Osteoblast (primary cell): Measurements from ENCODE around the gene DGKI. TPM values are rescaled to one million over a fixed set of nuclear protein-coding genes. Genes with fewer than 3 reads are reported as not detected.

Source experiments
- DNase-seq: peaks from one replicate; pipeline ENCODE4 v3.0.0; 2011; ENCODE audit warnings: low spot score, mixed read lengths; ENCODE audit not compliant: insufficient read length; ENCODE audit errors: missing footprints
- H2AFZ ChIP-seq: 2 replicates; pipeline ENCODE4 v1.6.0; 2011; ENCODE audit warnings: mild to moderate bottlenecking, low read length
- H3K27ac ChIP-seq: 2 replicates; pipeline ENCODE4 v1.5.1; 2011; ENCODE audit warnings: mild to moderate bottlenecking, low read depth, low read length, moderate library complexity
- H3K27me3 ChIP-seq: 2 replicates; pipeline ENCODE4 v1.6.0; 2012; ENCODE audit warnings: mild to moderate bottlenecking, control low read depth, inconsistent platforms, low read length, moderate library complexity; ENCODE audit not compliant: insufficient read depth
- H3K36me3 ChIP-seq: 2 replicates; pipeline ENCODE4 v1.5.1; 2011; ENCODE audit warnings: mild to moderate bottlenecking, low read length, control low read depth, moderate library complexity; ENCODE audit not compliant: insufficient read depth
- H3K4me1 ChIP-seq: 2 replicates; pipeline ENCODE4 v1.5.1; 2011; ENCODE audit warnings: mild to moderate bottlenecking, low read length, control low read depth, moderate library complexity; ENCODE audit not compliant: insufficient read depth
- H3K4me2 ChIP-seq: 2 replicates; pipeline ENCODE4 v1.6.0; 2011; ENCODE audit warnings: mild to moderate bottlenecking, low read length; ENCODE audit not compliant: insufficient read depth
- H3K4me3 ChIP-seq: fragments of 200-600 bp; sonication (generic); 3 replicates; pipeline ENCODE4 v1.5.1; 2012; ENCODE audit warnings: mild to moderate bottlenecking, low read length, inconsistent platforms; ENCODE audit not compliant: insufficient read depth
- H3K79me2 ChIP-seq: 2 replicates; pipeline ENCODE4 v1.6.0; 2012; ENCODE audit warnings: mild to moderate bottlenecking, low read length, control low read depth, inconsistent platforms; ENCODE audit not compliant: insufficient read depth
- H3K9me3 ChIP-seq: 2 replicates; pipeline ENCODE4 v1.5.1; 2011; ENCODE audit warnings: low read depth, low read length, control low read depth
- H4K20me1 ChIP-seq: 2 replicates; pipeline ENCODE4 v1.6.0; 2012; ENCODE audit warnings: mild to moderate bottlenecking, low read length, control low read depth; ENCODE audit not compliant: insufficient read depth
- total RNA-seq: library from RNA; depleted of rRNA; stranded (reverse); fragments of >200 nt; gene quantifications from 2 replicates; pipeline ENCODE4 v1.2.3, GENCODE V29; 2012
- TF ChIP-seq, protein P1 (sequence below): IDR thresholded peaks from 2 replicates; pipeline ENCODE4 v1.5.1; 2011; ENCODE audit warnings: mild to moderate bottlenecking, low read depth, low read length, moderate library complexity; ENCODE audit errors: extremely low read depth

DGKI gene
- total RNA-seq, 1 donor, result 19.2 TPM

DNA sequence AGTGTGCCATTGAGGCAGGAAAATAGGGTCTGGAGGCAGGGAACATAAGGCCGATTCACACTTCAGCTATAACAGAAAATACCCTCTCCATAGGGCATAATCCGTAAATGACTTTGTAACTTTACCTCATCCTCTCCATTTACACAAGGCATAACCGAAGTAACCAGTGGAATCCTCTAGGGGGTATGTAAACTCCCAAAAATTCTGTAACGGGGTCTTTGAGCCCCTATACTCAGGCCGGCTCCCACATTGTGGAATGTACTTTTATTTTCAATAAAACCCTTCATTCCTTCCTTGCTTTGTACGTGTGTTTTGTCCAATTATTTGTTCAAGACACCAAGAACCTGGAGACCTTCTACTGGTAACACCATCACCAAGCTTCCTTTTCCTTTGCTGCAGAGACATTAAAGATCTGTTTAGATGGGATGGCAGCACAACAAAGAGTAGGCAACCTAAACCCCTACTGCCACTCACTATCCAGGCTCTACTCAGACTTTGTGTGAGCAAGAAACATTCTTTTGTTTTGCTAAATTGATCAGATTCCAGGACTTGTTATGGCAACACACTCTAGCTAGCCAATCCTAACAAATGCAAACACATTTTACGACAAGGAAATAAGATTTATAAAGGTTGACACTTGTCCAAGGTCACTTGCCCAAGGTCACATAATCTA, 99.3 kb downstream of the DGKI start:
- TF ChIP-seq, protein P1, sequence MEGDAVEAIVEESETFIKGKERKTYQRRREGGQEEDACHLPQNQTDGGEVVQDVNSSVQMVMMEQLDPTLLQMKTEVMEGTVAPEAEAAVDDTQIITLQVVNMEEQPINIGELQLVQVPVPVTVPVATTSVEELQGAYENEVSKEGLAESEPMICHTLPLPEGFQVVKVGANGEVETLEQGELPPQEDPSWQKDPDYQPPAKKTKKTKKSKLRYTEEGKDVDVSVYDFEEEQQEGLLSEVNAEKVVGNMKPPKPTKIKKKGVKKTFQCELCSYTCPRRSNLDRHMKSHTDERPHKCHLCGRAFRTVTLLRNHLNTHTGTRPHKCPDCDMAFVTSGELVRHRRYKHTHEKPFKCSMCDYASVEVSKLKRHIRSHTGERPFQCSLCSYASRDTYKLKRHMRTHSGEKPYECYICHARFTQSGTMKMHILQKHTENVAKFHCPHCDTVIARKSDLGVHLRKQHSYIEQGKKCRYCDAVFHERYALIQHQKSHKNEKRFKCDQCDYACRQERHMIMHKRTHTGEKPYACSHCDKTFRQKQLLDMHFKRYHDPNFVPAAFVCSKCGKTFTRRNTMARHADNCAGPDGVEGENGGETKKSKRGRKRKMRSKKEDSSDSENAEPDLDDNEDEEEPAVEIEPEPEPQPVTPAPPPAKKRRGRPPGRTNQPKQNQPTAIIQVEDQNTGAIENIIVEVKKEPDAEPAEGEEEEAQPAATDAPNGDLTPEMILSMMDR, result no peak
- no peaks in the 10 kb centered on the region for H4K20me1 ChIP-seq
- DNase-seq, result no peak
- peaks cover 8% of the 10 kb centered on the region for H3K79me2 ChIP-seq
- no peaks in the 10 kb centered on the region for H3K4me1 ChIP-seq
- no peaks in the 10 kb centered on the region for H3K9me3 ChIP-seq
- H3K27me3 ChIP-seq, result no peaks in the 10 kb centered on the region
- no peak overlapping the region for H3K27ac ChIP-seq
- H3K4me3 ChIP-seq, result no peak overlapping the region
- peaks cover 15% of the 10 kb centered on the region for H3K36me3 ChIP-seq
- H3K4me2 ChIP-seq, result no peak overlapping the region
- no peak overlapping the region for H2AFZ ChIP-seq

DNA sequence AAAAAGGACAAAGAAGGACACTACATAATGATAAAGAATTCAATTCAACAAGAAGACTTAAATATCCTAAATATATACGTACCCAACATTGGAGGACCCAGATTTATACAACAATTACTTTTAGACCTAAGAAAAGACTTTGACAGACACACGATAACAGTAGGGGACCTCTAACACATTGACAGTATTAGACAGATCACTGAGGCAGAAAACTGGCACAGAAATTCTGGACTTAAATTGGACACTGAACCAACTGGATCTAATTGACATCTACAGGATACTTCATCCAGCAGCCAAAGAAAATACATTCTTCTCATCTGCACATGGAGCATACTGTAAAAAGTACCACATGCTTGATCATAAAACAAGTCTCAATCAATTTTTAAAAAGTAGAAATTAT, 103.8 kb downstream of the DGKI start:
- H3K4me3 ChIP-seq, result no peak overlapping the region
- H2AFZ ChIP-seq, result no peak overlapping the region
- no peak for DNase-seq
- no peaks in the 10 kb centered on the region for H3K9me3 ChIP-seq
- TF ChIP-seq, protein P1, result no peak
- H3K4me2 ChIP-seq, result no peak overlapping the region
- peaks cover 16% of the 10 kb centered on the region for H3K79me2 ChIP-seq
- no peaks in the 10 kb centered on the region for H3K27me3 ChIP-seq
- no peak overlapping the region for H3K27ac ChIP-seq
- H3K4me1 ChIP-seq, result no peaks in the 10 kb centered on the region
- H3K36me3 ChIP-seq, result peaks cover 18% of the 10 kb centered on the region
- H4K20me1 ChIP-seq, result no peaks in the 10 kb centered on the region

DNA sequence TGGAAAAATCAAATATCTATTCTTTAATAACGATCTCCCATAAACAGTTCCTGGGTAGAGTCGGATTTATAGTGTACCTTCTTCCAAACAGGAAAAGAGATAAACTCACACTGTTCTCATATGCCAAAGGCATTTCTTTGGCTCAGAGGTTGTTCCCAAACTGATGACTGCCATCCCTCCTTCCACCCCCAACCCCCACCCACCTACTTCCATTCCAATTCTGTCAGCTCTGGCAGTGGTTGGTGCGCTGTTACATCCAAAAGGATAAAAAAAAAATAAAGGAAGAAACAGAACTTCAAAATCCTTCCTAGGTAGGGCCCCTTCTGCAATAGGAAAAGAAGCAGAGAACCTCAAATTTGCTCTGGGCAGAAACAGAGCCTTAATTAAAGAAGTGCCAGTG, 104.7 kb downstream of the DGKI start:
- H3K79me2 ChIP-seq, result peaks cover 16% of the 10 kb centered on the region
- no peak overlapping the region for H2AFZ ChIP-seq
- no peaks in the 10 kb centered on the region for H3K4me1 ChIP-seq
- H3K9me3 ChIP-seq, result no peaks in the 10 kb centered on the region
- TF ChIP-seq, protein P1, result no peak
- peaks cover 15% of the 10 kb centered on the region for H3K36me3 ChIP-seq
- no peak overlapping the region for H3K27ac ChIP-seq
- no peak overlapping the region for H3K4me2 ChIP-seq
- H3K4me3 ChIP-seq, result no peak overlapping the region
- no peaks in the 10 kb centered on the region for H3K27me3 ChIP-seq
- H4K20me1 ChIP-seq, result no peaks in the 10 kb centered on the region
- no peak for DNase-seq

DNA sequence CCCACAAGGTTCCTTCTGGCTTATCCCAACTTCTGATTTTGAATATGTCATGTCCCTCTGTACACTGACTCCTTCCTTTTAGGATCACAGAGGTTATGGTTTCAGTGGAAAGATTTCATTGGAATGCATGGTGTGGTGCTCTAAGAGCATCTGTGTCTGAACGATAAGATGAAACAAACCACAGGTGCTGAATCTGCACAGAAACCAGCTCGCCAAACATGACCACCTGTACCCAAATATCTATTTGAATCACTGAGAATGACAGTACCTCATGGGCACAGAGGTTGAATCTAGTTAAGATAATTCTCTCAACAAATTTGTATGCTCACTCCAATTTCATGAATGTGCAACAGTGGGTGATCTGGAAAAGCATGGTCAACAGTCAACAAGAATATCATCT, 105.3 kb downstream of the DGKI start:
- no peak overlapping the region for H2AFZ ChIP-seq
- no peaks in the 10 kb centered on the region for H3K27me3 ChIP-seq
- no peaks in the 10 kb centered on the region for H4K20me1 ChIP-seq
- H3K4me2 ChIP-seq, result no peak overlapping the region
- no peaks in the 10 kb centered on the region for H3K9me3 ChIP-seq
- no peaks in the 10 kb centered on the region for H3K4me1 ChIP-seq
- DNase-seq, result no peak
- H3K4me3 ChIP-seq, result no peak overlapping the region
- TF ChIP-seq, protein P1, result no peak
- H3K27ac ChIP-seq, result no peak overlapping the region
- H3K79me2 ChIP-seq, result peaks cover 16% of the 10 kb centered on the region
- H3K36me3 ChIP-seq, result peaks cover 9% of the 10 kb centered on the region
